HT1080 (cell line): ENCODE measurements around the gene APBB2. TPM values are rescaled to one million over a fixed set of nuclear protein-coding genes. Genes with fewer than 3 reads are reported as not detected.
A peak's percentile ranks its signal among the peaks of the same experiment; 100 is the strongest.

Experiments used
- DNase-seq: peaks from one replicate; pipeline ENCODE4 v3.0.0-alpha.2; 2015; ENCODE audit warnings: low read depth
- total RNA-seq: library from RNA; depleted of rRNA; stranded (reverse); fragments of >200 nt; shearing (Covaris generic); gene quantifications from 2 replicates; pipeline ENCODE4 v1.2.3, GENCODE V29; 2014

APBB2 gene
- total RNA-seq, 1 experiment from 2014 or later, result 50.4 TPM

DNA sequence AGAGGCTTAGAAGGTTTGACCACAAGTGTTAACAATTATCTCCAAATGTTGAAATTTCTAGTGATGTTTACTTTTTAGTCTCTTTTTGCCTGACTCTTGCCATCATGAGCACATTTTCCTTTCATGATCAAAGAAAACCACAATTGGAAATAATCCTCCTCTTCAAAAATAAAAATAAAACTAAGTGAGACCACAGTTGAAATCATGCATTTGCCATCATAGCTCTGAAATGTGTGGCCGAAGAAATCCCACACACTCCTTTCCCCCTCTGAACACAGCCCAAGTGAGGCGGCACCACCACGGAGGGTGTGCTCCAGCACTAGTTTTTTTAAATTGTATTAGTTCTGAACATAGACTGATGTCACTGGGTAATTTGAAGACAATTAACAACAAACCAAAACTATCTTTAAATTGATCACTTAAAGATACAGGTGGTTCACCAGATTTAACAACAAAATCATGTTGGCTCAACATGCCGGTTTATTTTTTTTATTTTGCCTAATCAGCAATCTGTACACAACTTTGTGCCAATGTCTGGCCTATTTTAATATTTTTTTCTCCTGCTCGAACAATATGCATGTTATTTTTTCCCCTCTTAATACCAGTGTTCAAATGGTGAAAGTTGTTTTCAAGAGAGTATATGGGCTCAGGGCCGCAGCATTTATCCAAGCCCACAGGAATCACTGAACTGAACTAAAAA is 17.6 kb downstream of the APBB2 start:
- DNase-seq, result no peak

DNA sequence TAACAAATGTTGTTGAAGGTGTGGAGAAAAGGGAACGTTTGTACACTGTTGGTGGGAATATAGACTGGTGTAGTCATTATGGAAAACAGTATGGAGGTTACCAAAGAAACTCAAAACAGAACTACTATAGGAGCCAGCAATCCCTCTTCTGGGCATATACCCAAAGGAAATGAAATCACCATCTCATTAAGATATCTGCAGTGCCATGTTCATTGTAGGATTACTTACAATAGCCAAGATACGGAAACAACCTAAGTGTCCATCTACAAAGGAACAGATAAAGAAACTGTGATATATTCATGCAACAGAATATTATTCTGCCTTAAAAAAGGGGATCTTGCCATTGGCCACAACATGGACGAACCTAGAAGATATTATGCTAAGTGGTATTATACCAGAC is 22.2 kb downstream of the APBB2 start:
- peak; percentile 63 for DNase-seq

DNA sequence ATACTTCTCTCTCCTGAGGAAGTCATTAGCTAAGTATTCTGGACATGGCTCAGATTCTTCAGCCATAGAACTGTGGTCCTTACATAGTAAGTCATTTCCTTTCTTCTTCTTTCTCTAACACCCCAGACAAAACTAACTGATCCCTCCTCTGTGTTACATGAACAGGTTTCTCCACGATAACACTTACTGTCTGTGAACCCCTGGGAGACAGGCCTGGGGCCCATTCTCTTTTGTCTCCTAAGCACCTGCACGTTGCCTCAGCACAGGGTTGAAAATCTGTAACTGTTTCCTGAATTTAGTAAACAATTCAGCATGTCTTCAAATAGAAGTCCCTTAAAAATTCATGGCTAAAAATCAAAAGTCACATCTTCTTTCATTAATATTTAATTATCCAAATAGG is 24.7 kb downstream of the APBB2 start:
- DNase-seq, result no peak

DNA sequence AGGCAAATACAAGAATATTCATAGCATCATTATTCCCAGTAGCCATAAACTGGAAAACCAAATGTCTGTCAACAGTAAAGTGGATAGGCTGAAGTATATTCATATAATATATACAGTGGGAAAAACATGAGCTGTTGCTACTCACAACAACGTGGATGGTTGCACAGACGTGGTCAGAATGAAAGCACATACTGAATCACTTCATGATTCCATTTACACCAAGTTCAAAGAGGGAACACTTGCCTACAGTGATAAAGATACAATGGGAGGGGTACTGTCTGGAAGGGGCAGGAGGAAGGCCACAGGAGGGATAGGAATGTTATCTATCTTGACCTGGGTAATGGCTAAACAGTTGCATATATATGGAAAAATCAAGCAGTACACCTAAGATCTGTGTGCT is 25.3 kb downstream of the APBB2 start:
- DNase-seq, result no peak

DNA sequence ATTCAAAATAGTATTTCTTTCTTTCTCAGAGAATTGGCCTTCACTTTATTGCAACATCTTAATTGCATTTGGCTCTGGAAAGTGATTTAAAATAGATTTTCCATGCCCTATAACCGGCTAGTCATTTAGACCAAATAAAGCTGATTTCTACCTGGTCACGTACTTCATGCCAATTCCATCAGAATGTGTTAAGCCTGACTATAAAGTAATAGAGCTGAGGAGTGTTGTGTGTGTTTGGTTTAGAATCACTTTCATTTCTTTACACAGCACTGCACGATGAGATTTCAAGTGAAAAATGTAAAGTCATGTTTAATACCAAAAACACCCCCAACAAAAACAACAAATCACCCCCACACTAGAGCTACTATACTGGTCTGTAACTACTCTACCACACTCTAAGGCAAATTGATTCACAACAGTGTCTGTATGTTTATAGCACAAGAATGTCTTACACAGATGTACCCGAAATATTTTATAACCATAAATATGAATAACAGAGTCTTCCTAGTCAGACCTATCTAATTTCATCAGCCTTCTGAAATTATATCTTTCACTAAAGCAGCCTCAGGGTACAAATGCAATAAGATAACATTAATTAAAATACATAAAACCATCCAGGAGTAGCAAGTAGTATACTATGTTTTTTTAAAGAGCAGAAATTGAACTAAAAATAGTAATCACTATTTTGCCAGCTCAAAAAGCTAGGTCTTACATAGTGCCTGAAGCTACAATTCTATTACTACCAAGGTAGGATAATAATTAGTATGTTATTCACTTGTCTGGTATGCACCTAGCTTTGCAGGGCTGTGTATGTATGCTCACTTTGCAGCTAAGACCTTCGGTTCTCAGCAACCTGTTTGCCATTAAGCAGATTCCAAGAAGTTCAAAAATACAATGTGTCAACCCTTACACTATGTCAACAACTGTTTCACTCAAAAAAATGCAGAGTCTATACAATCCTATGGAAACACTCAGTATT is 28.4 kb downstream of the APBB2 start:
- no peak for DNase-seq

DNA sequence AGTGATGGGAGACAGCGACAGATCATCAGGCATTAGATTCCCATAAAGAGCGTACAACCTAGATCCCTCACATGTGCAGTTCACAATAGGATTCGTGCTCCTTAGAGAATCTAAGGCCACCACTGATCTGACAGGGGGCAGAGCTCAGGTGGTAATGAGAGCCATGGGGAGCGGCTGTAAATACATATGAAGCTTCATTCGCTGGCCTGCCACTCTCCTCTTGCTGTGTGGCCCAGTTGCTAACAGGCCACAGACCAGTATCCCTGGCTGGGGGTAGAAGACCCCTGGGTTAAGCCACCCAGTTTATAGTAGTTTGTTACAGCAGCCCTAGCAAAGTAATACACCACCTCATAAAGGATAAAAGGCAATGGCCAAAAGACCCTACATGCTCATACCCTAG is 30.3 kb downstream of the APBB2 start:
- no peak for DNase-seq

DNA sequence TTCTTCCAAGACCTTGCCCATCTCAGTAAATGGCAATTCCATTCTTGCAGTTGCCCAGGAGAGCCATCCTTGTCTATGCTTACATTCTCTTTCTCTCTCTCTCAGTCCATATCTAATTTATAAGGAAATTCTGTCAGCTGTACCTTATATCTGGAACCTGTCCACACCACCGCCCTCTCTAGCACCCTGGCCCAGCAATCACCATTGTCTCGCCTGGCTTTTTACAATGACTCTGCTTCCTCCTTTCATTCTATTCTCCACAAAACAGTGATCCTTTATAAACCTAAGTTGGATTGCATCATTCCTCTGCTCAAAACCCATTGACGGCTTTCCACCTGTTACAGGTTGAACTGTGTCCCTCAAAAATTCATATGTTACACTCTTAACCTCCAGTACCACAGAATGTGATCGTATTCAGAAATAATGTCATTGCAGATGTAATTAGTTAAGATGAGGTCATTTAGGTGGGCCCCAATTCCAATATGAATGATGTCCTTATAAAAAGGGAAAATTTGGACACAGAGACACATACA is 31.3 kb downstream of the APBB2 start:
- DNase-seq, result no peak

DNA sequence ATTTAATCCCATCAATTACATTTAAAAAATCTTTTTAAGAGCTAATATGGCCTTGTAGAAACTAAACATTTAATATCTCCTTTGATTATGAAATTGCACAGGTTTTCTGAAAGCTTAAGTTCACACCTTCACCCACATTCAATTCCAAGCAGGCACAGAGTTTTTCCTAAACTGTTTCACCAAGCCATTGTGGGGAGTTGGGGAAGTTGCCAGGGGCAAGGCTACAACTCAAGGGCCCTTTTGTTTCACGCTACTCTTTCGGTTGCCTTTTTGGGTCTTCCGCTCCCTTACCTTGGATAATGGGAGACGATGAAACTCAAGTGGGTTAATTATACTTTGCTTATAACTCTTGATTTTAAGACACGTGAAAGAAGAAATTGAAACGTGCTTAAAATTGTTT is 33.3 kb downstream of the APBB2 start:
- no peak for DNase-seq

DNA sequence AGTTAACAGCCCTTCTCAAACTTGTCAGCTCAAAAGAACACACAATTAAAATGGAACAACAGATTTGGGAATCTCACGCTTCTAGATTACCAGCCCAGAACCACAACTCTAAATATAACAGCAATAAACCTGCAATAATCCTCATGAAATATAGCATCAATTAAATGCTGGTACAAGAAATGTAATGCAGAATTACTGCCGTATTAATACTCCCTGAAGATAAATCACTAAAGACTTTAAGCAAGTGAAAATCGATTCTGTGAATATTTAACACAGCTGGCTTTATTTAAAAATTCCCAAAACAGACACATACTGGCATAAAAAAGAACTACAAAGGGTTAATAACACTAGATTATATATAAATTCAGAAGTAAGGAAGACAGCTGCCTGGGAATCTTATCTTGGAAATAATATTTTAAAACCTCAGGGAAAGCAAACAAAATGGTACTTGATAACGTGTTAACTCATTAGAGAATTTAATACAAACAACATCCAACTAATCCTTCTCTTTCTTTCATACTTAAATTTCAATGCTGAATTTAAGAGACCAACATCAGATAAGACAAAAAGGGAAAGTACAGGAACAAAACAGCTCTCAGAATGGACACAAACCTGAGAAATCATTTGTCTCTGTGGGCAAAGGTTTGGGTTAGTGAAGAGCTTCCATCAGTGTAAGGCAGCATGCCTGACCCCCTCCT is 34.7 kb downstream of the APBB2 start:
- no peak for DNase-seq

DNA sequence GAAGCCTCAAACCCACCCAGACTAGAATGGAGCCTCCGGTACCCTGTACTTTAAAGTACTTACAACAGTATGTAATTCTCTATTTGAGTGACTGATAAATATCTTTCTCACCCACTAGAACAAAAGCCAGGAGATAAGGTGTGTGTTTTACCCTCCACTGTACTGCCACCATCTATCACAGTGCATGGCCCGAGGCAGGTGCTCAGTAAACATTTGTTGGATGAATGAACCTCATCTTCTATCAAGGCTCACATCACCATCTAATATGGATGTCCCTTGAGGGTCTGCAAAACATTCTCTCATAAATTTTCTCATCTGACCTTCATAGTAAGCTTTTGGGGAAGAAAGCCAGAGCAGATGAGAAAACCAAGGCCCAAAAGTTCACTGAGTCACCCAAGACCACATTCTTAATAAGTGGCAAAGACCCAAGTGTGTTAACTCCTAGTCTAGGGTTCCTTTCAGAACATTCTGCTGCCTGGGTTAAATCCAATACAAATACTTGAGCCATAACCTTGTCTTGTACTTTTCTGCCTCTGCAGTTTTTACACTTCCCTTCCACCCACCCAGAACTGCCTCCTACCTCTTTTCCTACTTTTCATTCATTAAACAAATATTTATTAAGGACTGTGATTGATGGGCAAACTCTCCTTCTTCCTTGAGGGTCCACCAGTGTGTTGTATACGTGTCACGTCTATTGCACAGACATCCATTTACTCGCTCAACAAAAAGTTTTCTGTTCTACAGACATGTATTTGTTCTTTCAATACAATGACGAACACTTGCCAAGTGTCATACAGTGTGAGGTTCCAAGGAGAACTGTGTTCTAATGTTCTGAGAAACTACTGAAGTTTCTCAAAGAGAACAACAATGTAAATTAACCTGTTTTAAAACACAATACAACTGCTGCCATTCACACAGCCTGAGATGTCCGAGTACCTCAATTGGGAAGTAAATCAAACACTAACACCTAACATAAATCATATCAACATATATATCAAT is 35.7 kb downstream of the APBB2 start:
- DNase-seq, result peak; percentile 70

DNA sequence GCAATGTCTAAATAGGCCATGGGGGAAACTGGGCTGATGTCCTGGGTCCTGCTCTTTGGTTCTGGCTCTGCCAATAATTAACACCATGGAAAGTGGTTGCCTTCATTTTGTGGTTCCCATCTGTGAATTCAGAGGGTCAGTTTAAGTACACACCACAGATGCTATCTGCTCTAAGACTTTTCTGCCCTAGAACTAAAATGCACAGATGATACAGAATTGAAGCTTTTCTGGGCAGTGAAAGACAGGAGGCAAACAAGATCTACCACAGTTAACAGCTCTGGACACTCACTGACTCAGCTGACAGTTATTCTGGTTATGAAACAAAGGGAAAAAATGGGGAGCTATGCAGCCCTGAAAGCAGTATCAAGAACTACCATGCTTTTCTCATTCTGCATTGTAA is 37.3 kb downstream of the APBB2 start:
- DNase-seq, result peak; percentile 75

DNA sequence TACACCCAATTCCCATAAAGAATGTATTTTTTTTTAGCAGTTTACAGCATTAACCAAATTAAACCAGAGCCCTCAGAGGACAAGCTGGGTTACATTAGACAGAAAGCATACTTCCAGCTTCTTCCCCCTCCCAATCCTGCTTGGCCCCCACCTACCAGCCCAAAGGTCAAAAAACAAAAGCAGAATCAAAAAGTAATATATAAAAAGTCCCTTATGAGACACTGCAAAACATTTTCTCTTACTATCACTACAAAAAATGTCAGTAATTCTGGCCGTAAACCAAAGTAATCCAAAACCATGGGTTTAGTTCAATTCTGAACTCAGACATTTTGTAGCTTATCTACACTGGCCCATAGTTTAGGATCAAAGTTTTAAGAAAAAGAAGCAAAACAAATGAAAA is 38.0 kb downstream of the APBB2 start:
- no peak for DNase-seq

DNA sequence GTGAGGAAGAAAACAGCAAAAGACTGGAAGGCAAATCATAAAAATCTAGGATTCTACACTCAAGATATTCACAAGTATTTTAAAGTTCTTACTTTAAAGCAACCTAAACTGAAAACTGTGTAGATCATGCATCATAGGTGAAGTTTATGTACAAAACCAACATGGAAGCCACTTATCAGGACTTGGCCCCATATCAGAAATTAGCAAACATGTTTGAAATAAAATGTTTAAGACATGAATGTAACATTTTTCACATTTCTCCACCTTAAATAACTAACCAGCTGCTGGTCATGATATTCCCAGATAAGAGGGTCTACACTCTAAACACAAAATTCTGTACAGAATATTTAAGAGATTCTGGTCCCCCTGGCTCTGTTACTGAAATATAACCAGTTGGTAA is 38.5 kb downstream of the APBB2 start:
- no peak for DNase-seq

DNA sequence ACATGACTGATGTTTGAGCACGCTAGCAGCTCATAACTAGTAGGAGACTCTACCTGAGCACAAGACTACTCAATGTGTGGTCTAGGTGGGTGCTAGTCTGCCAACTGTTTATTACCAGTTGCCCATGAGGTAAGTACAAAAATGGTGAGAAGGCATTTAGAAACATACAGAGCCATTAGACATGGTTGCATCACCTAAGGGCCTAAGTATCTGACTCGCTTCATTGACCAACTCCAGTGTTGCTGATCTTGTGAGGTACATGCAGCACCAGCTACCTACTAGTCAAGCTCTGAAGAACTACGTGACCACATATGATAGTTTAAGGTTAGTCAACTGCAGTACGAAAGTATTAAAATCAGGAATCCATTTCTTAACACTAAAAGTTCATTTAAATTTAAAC is 39.9 kb downstream of the APBB2 start:
- DNase-seq, result no peak

DNA sequence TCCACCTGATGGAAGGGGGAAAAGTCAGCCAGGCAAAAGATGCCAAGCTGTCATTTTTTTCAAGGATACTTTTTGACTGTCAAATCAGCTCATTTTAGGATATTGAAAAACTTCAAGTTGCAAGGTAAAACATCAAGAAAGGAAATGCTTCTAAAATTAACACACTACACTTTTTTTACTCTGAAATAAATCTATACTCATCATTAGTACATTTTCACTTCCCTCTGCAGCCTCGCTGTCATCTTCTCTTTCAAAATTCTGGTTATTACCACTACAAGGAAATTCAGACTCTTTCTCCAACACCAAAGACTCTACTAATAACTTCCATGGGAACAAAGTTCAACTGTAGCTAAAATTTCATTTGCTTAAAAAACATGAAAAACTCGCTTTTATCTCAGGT is 41.6 kb downstream of the APBB2 start:
- no peak for DNase-seq

DNA sequence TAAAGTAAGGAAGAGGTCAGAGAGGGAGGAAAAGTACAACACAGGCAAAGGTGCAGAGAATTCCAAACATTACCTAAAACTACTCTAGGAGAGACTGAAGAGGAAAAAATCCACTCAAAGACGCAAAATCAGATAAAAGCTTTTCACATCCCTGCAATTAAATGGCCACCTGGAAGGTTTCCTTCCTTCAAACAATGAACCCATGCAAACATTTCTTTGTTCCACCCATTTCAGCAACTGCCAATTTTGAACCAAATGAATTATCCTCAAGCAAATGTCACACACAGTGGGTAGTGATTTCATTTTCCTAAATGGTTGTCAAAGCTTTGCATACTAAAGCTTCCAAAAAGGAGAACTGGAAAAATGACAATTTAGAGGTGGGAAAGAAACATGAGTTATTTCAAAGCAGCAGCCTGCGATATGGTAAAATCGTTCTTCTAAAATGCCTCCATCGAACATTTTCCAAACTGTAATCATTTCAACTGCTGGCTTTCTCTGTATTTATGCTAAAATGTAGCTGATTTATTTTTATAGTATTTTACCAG is 45.0 kb downstream of the APBB2 start:
- DNase-seq, result no peak

DNA sequence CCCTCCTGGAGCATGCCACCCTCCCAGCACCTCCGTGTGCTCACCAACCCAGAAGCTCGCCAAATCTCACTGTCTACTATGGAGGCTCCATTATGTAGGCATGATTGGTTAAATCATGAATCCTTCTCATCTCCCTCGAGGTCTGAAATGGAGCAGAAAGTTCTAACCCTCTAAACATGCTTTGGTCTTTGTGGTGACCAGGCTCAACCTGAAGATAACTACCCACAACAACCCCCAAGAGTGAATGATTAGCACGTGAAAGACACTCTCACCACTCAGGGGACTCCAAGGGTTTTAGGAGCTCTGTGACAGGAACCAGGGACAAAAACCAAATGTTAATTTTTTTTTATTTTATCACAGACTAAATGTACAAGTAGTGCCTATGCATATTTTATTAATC is 47.2 kb downstream of the APBB2 start:
- DNase-seq, result no peak

DNA sequence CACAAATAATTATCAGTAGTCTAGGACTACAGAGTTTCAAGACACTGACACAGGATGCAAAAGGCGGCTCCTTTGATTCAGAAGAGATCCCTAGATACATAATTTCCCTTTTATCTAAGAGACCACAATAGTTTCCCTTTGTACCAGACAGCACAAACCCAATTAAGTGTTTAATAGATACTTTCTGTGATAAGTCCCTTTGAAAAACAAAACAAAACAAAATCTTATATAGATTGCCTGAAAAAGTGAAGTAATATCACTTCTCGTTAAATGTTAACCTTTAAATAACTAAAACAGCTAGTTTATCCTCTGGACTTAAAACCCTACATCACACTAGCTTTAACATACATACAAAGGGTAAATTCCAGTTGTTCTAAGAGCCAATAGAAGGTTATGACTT is 49.9 kb downstream of the APBB2 start:
- DNase-seq, result no peak

DNA sequence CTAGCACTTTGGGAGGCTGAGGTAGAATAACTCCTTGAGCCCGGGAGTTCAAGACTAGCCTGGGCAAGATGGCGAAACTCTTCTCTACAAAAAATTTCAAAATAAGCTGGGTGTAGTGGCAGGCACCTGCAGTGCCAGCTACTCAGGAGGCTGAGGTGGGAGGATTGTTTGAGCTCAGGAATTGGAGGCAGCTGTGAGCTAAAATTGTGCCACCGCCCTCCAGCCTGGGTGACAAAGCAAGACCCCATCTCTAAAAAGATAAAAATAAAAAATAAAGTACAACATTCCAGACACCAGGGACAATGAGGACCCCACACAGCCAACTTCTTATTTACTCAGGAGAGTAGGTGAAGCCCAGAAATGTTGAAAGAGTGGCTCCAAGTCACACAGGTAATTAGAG is 53.0 kb downstream of the APBB2 start:
- DNase-seq, result no peak

DNA sequence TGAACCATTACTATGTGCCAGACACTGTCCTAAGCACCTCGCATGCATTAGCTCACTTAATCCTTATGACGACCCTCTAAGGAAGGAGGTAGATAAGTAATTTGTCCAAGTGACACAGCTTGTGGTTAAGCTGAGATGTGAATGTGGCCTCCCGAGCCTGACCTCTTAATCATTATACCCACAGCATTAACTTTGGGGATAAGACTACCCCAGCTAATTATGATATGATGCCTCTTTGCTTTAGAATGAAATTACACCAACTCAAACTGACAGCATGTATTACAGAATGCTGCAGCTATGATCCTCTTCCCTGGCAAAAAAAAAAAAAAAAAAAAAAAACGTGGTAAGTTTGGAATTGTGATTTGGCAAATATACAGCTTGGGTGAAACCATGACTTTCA is 53.5 kb downstream of the APBB2 start:
- DNase-seq, result peak; percentile 84
